Fibroblast of the aortic adventitia (primary cell): Measurements from ENCODE around the gene TMTC1. TPM values are rescaled to one million over a fixed set of nuclear protein-coding genes. Genes with fewer than 3 reads are reported as not detected.

Experiments
- DNase-seq: peaks from one replicate; pipeline ENCODE4 v3.0.0-alpha.2; 2010; ENCODE audit warnings: low read depth
- H3K4me3 ChIP-seq: 2 replicates; pipeline ENCODE4 v1.5.1; 2011; ENCODE audit warnings: low read depth, mild to moderate bottlenecking, control low read depth, low read length, moderate library complexity
- CTCF ChIP-seq: IDR thresholded peaks from 2 replicates; pipeline ENCODE4 v1.5.1; 2011; ENCODE audit warnings: mild to moderate bottlenecking, low read length, control low read depth, inconsistent platforms; ENCODE audit not compliant: insufficient read depth
- total RNA-seq: library from RNA; depleted of rRNA; stranded (reverse); fragments of >200 nt; gene quantifications from 2 replicates; pipeline ENCODE4 v1.2.3, GENCODE V29; 2012; ENCODE audit warnings: low replicate concordance

Gene TMTC1
- total RNA-seq, 1 donor, result 54.9 TPM

- no peak for TF ChIP-seq CTCF
- DNase-seq, result peak; percentile 11
- H3K4me3 ChIP-seq, result no peak overlapping the region
These were observed 11.1 kb upstream of the TMTC1 start for GRCh38 chr12:29794862-29795261.

- no peak for DNase-seq
- no peak overlapping the region for H3K4me3 ChIP-seq
- no peak for TF ChIP-seq CTCF
These were observed 9.1 kb upstream of the TMTC1 start for GRCh38 chr12:29792853-29793252.

DNA sequence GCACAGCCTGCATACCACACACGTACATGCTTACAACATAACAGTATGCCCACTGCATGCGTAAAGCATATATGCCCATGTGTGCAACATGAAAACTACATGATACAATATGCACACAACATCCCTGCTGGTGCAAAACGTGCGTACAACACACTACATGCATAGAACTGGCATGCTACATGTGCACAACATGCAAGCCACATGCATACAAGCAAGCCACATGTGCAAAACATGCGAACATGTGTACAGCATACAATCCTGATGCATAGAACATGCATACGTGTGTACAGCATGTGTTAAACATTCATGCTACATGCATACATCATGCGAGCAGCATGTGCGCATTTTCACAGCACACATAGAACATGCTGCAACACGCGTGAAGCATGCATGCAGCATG is 8.4 kb upstream of the TMTC1 start:
- DNase-seq, result no peak
- TF ChIP-seq CTCF, result no peak
- no peak overlapping the region for H3K4me3 ChIP-seq

DNA sequence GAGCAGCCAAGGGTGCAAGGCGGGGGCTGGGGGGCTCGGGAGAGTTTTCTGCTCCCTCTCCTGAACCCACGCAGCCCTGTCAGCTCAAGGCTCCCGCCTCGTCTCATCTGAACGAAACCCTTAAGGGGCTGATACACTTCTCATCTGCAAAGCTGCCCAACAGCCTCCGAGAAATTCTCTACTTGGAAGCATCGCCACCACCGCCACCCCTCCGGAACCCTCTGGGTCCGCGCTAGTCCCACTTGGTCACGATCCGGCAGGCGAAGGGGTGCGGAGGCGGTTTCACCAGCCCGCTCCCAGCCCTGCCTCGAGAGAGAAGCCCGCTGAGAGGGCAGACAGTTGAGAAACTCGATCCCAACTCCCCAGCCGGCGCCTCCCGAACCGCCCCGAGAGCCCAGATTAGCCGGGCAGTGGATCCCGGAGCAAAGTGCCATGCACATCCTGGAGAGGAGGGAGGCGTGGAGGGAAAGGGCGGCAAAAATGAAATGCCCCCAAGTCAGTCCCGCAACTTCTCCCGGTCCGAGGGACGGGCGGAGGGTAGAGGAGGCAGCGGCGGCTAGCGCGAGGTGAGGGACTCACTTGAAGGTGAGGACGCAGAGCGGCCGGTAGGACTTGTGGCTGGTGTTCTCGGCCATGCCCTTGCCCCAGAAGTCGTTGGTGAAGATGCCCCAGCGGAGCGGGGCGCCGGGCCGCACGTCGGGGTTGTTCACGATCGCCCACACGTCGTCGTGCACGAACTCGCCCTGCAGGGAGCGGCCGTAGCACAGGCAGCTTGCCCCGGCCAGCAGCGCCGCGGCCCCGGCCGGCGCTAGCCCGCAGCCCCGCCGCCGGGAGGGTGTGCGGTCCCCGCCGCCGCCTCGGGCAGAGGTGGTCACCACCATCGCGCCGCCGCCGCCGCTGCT is 620 bp downstream of the TMTC1 start:
- peak; percentile 42 for DNase-seq
- TF ChIP-seq CTCF, result no peak
- peak overlapping the region; percentile 65 for H3K4me3 ChIP-seq

DNA sequence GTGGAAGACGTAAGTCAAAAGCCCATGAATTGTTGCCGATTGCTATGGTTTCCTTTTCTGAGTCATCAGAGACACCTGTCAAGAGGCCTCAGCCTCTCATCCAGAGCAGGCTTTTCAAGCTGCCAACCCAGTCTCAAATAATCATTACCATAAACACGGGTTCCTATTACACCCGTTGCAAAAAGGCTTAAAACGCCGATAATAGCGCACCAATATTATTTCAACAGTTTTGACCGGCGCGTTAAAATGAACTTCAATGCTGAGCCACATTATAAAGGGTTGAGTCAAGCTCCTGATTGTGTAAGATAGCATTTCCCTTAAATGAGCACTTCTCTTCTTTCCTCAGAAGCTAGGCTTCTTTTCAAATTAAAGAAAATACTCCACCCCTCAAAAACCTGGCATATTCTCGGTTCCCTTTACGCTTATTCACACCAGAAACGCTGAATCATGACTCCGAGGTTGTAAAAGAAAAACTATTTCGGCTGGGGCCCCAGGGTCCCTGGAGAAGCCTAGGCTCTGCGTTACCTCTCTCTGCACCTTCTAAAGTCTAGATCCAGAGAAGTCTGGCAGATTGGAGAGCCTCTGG is 1.4 kb downstream of the TMTC1 start:
- peak; percentile 89 for DNase-seq
- no peak for TF ChIP-seq CTCF

DNA sequence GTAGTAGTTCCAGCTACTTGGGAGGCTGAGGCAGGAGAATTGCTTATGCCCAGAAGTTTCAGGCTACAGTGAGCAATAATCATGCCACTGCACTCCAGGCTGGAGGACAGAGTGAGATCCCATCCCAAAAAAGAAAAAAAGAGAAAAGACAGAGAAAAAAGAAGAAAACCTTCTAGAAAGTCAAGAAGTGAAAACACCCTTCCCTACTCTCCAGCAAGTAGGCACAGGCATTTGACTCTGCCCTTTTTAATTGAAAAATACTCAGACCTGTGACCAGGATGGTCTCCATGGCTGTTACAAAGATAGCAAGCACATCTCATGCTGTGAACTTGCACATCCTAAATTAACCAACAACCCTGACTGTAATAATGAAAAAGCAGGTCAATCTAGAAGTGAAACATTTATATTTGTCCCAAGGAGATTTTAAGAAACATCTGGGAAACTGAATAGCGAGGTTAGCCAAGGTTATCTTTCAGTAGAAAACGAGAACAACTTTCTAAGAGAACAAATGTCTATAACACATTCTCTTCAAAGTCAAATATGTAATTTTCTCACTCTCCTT is 2.0 kb downstream of the TMTC1 start:
- DNase-seq, result peak; percentile 12
- peak overlapping the region; percentile 65 for H3K4me3 ChIP-seq
- no peak for TF ChIP-seq CTCF

More for the DNA sequence above, 1.4 kb downstream of the TMTC1 start:
- peak overlapping the region; percentile 65 for H3K4me3 ChIP-seq
